DOHH2 (cell line): Measurements from ENCODE around the gene DNAJB6.

Experiments used
- H3F3A ChIP-seq: fragments of 200-600 bp; sonication (generic), shearing (Covaris generic); 2 replicates; pipeline ENCODE4 v1.6.0; 2016; ENCODE audit warnings: antibody characterized with exemption, mild to moderate bottlenecking; ENCODE audit not compliant: control insufficient read depth, insufficient read depth
- H3K27ac ChIP-seq: fragments of 200-600 bp; sonication (generic); 2 replicates; pipeline ENCODE4 v1.5.1; 2014; ENCODE audit warnings: low read depth, mild to moderate bottlenecking, low read length, moderate library complexity
- H3K27me3 ChIP-seq: fragments of 200-600 bp; sonication (generic); 2 replicates; pipeline ENCODE4 v1.6.1; 2014; ENCODE audit warnings: mild to moderate bottlenecking, low read length, mixed read lengths; ENCODE audit not compliant: control insufficient read depth
- H3K36me3 ChIP-seq: fragments of 200-600 bp; sonication (generic); 2 replicates; pipeline ENCODE4 v1.6.1; 2014; ENCODE audit warnings: mild to moderate bottlenecking, low read length, moderate library complexity, mixed read lengths; ENCODE audit not compliant: control insufficient read depth
- H3K4me1 ChIP-seq: fragments of 200-600 bp; sonication (generic); 2 replicates; pipeline ENCODE4 v1.6.1; 2014; ENCODE audit warnings: mild to moderate bottlenecking, low read length, mixed read lengths; ENCODE audit not compliant: control insufficient read depth
- H3K4me2 ChIP-seq: fragments of 200-600 bp; sonication (generic); 2 replicates; pipeline ENCODE4 v1.6.0; 2014; ENCODE audit warnings: mild to moderate bottlenecking, low read length, moderate library complexity
- H3K4me3 ChIP-seq: fragments of 200-600 bp; sonication (generic); 2 replicates; pipeline ENCODE4 v1.5.1; 2014; ENCODE audit warnings: mild to moderate bottlenecking, low read length, mixed read lengths
- H3K79me2 ChIP-seq: fragments of 200-600 bp; sonication (generic); 2 replicates; pipeline ENCODE4 v1.6.1; 2014; ENCODE audit warnings: mild to moderate bottlenecking, low read length, mixed read lengths; ENCODE audit not compliant: control insufficient read depth
- H3K9me2 ChIP-seq: fragments of 200-600 bp; sonication (generic); replicated peaks from 2 replicates; pipeline ENCODE4 v1.6.1; 2014; ENCODE audit warnings: mild to moderate bottlenecking, low read length, mixed read lengths; ENCODE audit not compliant: control insufficient read depth
- H3K9me3 ChIP-seq: fragments of 200-600 bp; sonication (generic); 2 replicates; pipeline ENCODE4 v1.6.1; 2014; ENCODE audit warnings: antibody characterized with exemption, low read length, mixed read lengths; ENCODE audit not compliant: control insufficient read depth, insufficient read depth
- H4K20me1 ChIP-seq: fragments of 200-600 bp; sonication (generic); 2 replicates; pipeline ENCODE4 v1.6.0; 2014; ENCODE audit warnings: low read depth, mild to moderate bottlenecking, antibody characterized with exemption, low read length, moderate library complexity; ENCODE audit not compliant: control insufficient read depth, insufficient read depth
- EZH2phosphoT487 ChIP-seq: fragments of 200-600 bp; sonication (generic); IDR thresholded peaks from 2 replicates; pipeline ENCODE4 v1.6.1; 2017; ENCODE audit warnings: borderline replicate concordance, mild to moderate bottlenecking, antibody characterized with exemption, low read length, moderate library complexity, mixed read lengths
- TF ChIP-seq, protein P1 (sequence below): fragments of 200-600 bp; sonication (generic); IDR thresholded peaks from one replicate; pipeline ENCODE4 v1.5.1; 2014; ENCODE audit warnings: antibody characterized with exemption, mild to moderate bottlenecking, low read depth, low read length; ENCODE audit not compliant: poor library complexity, severe bottlenecking

DNAJB6 gene

DNA sequence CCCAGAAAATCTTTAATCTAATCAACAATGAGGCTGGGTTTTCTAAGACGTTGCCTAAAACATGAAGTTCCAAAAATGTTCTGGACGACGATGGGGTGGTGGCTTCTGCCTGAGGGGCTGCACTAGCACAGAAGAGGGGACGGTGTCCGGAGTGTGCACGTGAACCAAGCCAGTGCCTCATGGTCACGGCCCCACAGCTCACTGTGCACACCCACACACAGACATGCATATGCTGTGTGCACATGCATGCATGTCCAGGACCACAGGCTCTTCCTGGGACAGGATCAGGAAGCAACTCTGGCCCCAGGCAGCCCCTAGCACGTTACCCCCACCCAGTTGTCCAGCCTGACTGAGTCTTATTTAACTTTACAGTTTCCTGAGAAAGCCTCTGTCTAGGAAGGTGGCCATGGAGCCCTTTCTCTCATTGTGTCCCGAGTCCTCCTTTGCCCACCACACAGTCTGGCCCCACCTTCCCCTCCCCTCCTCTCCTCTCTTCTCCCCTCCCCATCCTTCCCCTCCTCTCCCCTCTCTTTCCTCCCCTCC is 100.8 kb downstream of the DNAJB6 start:
- no peak overlapping the region for H3K27ac ChIP-seq

DNA sequence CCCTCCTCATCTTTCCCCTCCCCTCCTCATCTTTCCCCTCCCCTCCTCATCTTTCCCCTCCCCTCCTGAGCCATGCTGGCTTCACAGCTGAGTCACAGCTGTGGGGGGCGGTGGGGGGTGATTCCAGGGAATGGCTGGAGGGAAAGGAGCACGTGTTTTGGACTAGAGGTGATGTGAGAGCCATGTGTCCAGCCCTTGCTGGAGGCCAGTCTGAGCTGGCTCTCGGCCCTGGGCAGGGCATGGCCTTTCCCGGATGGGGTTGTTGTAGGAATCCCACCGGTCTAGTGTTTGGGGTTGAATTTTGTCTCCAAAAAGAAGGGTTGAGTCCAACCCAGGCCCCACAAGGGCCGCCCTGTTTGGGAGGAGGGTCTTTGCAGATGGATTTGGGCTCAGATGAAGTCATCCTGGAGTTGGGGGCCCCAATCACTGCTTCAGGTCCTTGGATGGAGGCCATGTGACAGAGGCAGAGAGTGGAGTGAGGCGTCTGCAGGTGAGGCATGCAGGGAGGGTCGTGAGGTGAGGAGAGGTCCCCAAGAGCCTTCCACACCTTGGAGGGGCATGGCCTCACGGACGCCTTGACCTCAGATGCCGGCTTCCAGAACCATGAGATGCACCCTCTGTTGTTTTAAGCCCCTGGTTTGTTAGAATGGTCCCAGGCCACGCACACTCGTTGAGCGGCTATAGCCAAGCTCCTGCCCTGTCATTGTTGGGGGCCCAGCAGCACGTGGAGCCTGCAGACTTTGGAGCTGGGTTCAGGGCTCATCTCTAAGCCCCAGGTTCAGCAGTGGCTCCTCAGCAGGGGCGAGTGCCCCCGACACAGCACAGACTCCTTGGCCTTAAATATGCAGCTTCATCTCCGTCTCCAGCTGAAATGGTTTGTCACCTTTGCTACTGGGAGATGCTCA is 101.6 kb downstream of the DNAJB6 start:
- Histone ChIP-seq H3K27me3 (no peaks in the 10 kb centered on the region), H3K79me2 (no peaks in the 10 kb centered on the region), H3K4me2 (no peak overlapping the region), H3F3A (no peaks in the 10 kb centered on the region), H3K9me3 (no peaks in the 10 kb centered on the region), H3K27ac (no peak overlapping the region), H4K20me1 (no peaks in the 10 kb centered on the region), H3K36me3 (no peaks in the 10 kb centered on the region), H3K4me3 (no peak overlapping the region), H3K4me1 (no peaks in the 10 kb centered on the region), H3K9me2 (no peaks in the 10 kb centered on the region)
- TF ChIP-seq EZH2phosphoT487: no peak
- TF ChIP-seq, protein P1, sequence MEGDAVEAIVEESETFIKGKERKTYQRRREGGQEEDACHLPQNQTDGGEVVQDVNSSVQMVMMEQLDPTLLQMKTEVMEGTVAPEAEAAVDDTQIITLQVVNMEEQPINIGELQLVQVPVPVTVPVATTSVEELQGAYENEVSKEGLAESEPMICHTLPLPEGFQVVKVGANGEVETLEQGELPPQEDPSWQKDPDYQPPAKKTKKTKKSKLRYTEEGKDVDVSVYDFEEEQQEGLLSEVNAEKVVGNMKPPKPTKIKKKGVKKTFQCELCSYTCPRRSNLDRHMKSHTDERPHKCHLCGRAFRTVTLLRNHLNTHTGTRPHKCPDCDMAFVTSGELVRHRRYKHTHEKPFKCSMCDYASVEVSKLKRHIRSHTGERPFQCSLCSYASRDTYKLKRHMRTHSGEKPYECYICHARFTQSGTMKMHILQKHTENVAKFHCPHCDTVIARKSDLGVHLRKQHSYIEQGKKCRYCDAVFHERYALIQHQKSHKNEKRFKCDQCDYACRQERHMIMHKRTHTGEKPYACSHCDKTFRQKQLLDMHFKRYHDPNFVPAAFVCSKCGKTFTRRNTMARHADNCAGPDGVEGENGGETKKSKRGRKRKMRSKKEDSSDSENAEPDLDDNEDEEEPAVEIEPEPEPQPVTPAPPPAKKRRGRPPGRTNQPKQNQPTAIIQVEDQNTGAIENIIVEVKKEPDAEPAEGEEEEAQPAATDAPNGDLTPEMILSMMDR: no peak

More for the DNA sequence above, 100.8 kb downstream of the DNAJB6 start:
- no peak overlapping the region for H3K4me3 ChIP-seq
- no peak overlapping the region for H3K4me2 ChIP-seq
- no peaks in the 10 kb centered on the region for H3F3A ChIP-seq
- H3K36me3 ChIP-seq: no peaks in the 10 kb centered on the region
- no peak for TF ChIP-seq EZH2phosphoT487
- TF ChIP-seq, protein P1: no peak
- no peaks in the 10 kb centered on the region for H3K4me1 ChIP-seq
- H3K27me3 ChIP-seq: no peaks in the 10 kb centered on the region
- H4K20me1 ChIP-seq: no peaks in the 10 kb centered on the region
- no peaks in the 10 kb centered on the region for H3K79me2 ChIP-seq
- no peaks in the 10 kb centered on the region for H3K9me2 ChIP-seq
- H3K9me3 ChIP-seq: no peaks in the 10 kb centered on the region

DNA sequence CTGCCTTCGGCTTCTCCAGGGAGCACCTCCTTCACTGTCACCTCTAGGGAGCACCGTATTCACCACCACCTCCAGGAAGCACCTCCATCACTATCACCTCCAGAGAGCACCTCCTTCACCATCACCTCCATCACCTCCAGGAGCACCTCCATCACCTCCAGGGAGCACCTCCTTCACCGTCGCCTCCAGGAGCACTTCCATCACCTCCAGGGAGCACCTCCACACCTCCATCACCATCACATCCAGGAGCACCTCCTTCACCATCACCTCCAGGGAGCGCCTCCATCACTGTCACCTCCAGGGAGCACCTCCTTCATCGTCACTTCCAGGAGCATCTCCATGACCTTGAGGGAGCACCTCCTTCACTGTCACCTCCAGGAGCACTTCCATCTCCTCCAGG is 102.3 kb downstream of the DNAJB6 start:
- Histone ChIP-seq H3K9me2 (no peaks in the 10 kb centered on the region), H3K4me3 (no peak overlapping the region), H3K79me2 (no peaks in the 10 kb centered on the region), H3F3A (no peaks in the 10 kb centered on the region), H3K4me1 (no peaks in the 10 kb centered on the region), H3K9me3 (no peaks in the 10 kb centered on the region), H3K36me3 (no peaks in the 10 kb centered on the region), H4K20me1 (no peaks in the 10 kb centered on the region), H3K4me2 (no peak overlapping the region), H3K27me3 (no peaks in the 10 kb centered on the region), H3K27ac (no peak overlapping the region)
- TF ChIP-seq, protein P1: no peak
- TF ChIP-seq EZH2phosphoT487: no peak
